K562 (cell line): ENCODE measurements around the gene SCAPER. TPM values are rescaled to one million over a fixed set of nuclear protein-coding genes. Genes with fewer than 3 reads are reported as not detected.

Experiments
- CCNT2 ChIP-seq: IDR thresholded peaks from 2 replicates; pipeline ENCODE4 v1.6.1; 2011; ENCODE audit warnings: borderline replicate concordance, low read depth, mild to moderate bottlenecking, moderate library complexity, mixed read lengths, low read length; ENCODE audit not compliant: insufficient read length; ENCODE audit errors: extremely low read depth
- CREM ChIP-seq: IDR thresholded peaks from 2 replicates; pipeline ENCODE4 v1.6.1; 2014; ENCODE audit warnings: antibody characterized with exemption, low read depth
- CTBP1 ChIP-seq: fragments of 450-650 bp; IDR thresholded peaks from 2 replicates; pipeline ENCODE4 v1.6.1; 2016; ENCODE audit warnings: borderline replicate concordance
- HBP1 ChIP-seq: fragments of 450-650 bp; formaldehyde crosslinking; IDR thresholded peaks from 2 replicates; pipeline ENCODE4 v1.4.0; 2022; ENCODE audit warnings: missing genetic modification characterization
- HLTF ChIP-seq: fragments of 450-650 bp; IDR thresholded peaks from 2 replicates; pipeline ENCODE4 v1.6.1; 2016
- MXD1 ChIP-seq: fragments of 250-450 bp; sonication (Bioruptor Pico); IDR thresholded peaks from 2 replicates; pipeline ENCODE4 v1.8.0; 2021; ENCODE audit warnings: borderline replicate concordance, mild to moderate bottlenecking, moderate library complexity; ENCODE audit not compliant: poor library complexity, severe bottlenecking
- RAD21 ChIP-seq, 2 experiments: fragments of 250-450 bp in 1 of 2; fragments of 450-650 bp in 1 of 2; sonication (Bioruptor Pico) in 1 of 2; formaldehyde crosslinking in 1 of 2; IDR thresholded peaks in 1 of 2; conservative IDR thresholded peaks in 1 of 2; 2 replicates each; pipeline versions ENCODE4 v1.4.0 to v1.8.0; 2020 to 2022; ENCODE audit warnings: mild to moderate bottlenecking in 2 of 2, moderate library complexity in 1 of 2
- RCOR1 ChIP-seq, 2 experiments: IDR thresholded peaks; 2 replicates each; pipeline ENCODE4 v1.6.1; 2012; ENCODE audit warnings: low read depth in 2 of 2, low read length in 2 of 2, borderline replicate concordance in 1 of 2, improper control_type of control experiment in 1 of 2
- polyA plus RNA-seq, 8 experiments: library from polyadenylated mRNA; depleted of rRNA in 4 of 8; stranded (reverse) in 5 of 8; unstranded in 3 of 8; fragments of >200 nt; fragmentation: Nextera tagmentation in 2 of 8; fragmentation: Illumina TruSeq in 1 of 8; extraction: Ambion mirVana in 2 of 8; extraction: Trizol in 1 of 8; gene quantifications; 2 replicates each; pipeline versions ENCODE4 v1.2.1 to v1.2.3, GENCODE V29; 2011 to 2014; ENCODE audit warnings: inconsistent platforms in 1 of 8, missing spikeins in 1 of 8
- total RNA-seq, 7 experiments: library from RNA; depleted of rRNA in 6 of 7; stranded (reverse); fragments of >200 nt in 6 of 7; fragmentation: Illumina TruSeq in 2 of 7; extraction: Trizol in 2 of 7; gene quantifications; 2 replicates each; pipeline versions ENCODE4 v1.2.1 to v1.2.3, GENCODE V29; 2011 to 2021; ENCODE audit warnings: low replicate concordance in 1 of 7
- TF ChIP-seq, protein P1 (sequence below): fragments of 450-650 bp; conservative IDR thresholded peaks from 2 replicates; pipeline ENCODE4 v1.6.1; 2016; ENCODE audit warnings: missing genetic modification characterization, low read depth, mild to moderate bottlenecking, missing compliant biosample characterization, moderate library complexity
- TF ChIP-seq, protein P2 (sequence below): sonication (generic); formaldehyde crosslinking; IDR thresholded peaks from 2 replicates; pipeline ENCODE4 v1.8.1; 2023; ENCODE audit warnings: missing genetic modification reagents, mild to moderate bottlenecking, borderline replicate concordance
- TF ChIP-seq, protein P3 (sequence below): fragments of 450-650 bp; IDR thresholded peaks from 2 replicates; pipeline ENCODE4 v1.6.1; 2016; ENCODE audit warnings: borderline replicate concordance

Gene SCAPER
- total and polyA plus RNA-seq, 9 of the 15 experiments (the other 6 are each of a cell fraction or from before 2014, with no cell fraction given) = 1.3 to 5.7 (median 3.2) TPM

DNA sequence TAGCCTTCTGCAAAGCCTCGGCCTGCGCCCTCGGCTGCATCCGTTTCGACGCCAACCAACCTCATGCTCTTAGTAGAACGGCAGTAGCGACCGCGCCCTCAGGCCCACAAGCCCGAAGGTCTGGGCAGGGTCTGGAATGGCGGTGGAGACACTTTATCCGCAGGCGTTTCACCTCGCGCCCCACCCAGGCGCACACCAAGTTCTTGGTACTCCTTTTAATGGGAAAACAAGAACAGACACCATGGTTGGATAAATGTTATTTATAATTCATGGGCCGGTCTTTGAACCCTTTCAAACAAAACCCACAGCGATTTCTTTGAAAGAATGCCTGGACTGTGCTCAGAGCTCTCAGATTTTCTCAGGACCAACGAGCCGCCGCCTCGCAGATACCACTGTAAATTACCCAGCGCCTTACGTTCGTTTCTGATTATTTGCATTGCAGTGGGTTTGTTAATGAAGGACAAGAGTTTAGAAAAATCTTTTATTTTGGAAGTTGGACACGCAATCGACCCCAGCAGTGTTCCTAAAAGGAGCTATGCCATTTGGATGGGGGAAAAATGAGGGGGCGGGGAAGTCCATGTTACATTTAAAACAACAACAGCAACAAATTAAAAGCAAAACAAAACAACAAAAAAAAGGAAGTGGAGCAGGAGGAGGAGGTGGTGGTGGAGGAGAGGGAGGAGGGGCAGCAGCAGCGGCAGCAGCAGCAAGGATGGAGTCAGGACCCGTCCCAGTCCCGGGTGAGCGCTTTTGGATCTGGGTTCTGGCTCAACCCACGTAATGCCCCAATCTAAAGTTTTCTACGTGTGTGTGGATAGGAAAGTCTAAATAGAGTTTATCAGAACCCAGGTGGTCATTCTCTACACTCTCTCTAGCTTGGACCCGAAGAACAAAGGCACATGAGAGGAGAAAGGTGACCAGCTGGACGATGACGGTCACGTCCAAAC, 569.6 kb downstream of the SCAPER start (continued):
- TF ChIP-seq RAD21 (CRISPR knock-in tag; conservative IDR thresholded peaks at IDR 0.05 in 1 of 2, IDR thresholded peaks at IDR 0.05 in 1 of 2) (no peak), RCOR1 (IDR thresholded peaks at IDR 0.05; ENCODE audit: borderline replicate concordance in 1 of 2, low read depth in 2 of 2, low read length in 2 of 2) (peak in 1 of 2 experiments; percentile 57; a peak in 1 of 4 replicates), CTBP1 (peak; percentile 41; the same call in 1 of the 2 replicates), HBP1 (CRISPR knock-in tag) (no peak), HLTF (peak; percentile 77; the same call in 1 of the 2 replicates), CCNT2 (no peak), CREM (no peak), MXD1 (peak; percentile 38)
- TF ChIP-seq, protein P1, sequence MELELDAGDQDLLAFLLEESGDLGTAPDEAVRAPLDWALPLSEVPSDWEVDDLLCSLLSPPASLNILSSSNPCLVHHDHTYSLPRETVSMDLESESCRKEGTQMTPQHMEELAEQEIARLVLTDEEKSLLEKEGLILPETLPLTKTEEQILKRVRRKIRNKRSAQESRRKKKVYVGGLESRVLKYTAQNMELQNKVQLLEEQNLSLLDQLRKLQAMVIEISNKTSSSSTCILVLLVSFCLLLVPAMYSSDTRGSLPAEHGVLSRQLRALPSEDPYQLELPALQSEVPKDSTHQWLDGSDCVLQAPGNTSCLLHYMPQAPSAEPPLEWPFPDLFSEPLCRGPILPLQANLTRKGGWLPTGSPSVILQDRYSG = no peak
- TF ChIP-seq, protein P2, sequence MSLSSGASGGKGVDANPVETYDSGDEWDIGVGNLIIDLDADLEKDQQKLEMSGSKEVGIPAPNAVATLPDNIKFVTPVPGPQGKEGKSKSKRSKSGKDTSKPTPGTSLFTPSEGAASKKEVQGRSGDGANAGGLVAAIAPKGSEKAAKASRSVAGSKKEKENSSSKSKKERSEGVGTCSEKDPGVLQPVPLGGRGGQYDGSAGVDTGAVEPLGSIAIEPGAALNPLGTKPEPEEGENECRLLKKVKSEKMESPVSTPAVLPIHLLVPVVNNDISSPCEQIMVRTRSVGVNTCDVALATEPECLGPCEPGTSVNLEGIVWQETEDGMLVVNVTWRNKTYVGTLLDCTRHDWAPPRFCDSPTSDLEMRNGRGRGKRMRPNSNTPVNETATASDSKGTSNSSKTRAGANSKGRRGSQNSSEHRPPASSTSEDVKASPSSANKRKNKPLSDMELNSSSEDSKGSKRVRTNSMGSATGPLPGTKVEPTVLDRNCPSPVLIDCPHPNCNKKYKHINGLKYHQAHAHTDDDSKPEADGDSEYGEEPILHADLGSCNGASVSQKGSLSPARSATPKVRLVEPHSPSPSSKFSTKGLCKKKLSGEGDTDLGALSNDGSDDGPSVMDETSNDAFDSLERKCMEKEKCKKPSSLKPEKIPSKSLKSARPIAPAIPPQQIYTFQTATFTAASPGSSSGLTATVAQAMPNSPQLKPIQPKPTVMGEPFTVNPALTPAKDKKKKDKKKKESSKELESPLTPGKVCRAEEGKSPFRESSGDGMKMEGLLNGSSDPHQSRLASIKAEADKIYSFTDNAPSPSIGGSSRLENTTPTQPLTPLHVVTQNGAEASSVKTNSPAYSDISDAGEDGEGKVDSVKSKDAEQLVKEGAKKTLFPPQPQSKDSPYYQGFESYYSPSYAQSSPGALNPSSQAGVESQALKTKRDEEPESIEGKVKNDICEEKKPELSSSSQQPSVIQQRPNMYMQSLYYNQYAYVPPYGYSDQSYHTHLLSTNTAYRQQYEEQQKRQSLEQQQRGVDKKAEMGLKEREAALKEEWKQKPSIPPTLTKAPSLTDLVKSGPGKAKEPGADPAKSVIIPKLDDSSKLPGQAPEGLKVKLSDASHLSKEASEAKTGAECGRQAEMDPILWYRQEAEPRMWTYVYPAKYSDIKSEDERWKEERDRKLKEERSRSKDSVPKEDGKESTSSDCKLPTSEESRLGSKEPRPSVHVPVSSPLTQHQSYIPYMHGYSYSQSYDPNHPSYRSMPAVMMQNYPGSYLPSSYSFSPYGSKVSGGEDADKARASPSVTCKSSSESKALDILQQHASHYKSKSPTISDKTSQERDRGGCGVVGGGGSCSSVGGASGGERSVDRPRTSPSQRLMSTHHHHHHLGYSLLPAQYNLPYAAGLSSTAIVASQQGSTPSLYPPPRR (CRISPR knock-in tag) = 0 out of 2 replicates have a peak, but pooled peaks have one; percentile 26
- TF ChIP-seq, protein P3, sequence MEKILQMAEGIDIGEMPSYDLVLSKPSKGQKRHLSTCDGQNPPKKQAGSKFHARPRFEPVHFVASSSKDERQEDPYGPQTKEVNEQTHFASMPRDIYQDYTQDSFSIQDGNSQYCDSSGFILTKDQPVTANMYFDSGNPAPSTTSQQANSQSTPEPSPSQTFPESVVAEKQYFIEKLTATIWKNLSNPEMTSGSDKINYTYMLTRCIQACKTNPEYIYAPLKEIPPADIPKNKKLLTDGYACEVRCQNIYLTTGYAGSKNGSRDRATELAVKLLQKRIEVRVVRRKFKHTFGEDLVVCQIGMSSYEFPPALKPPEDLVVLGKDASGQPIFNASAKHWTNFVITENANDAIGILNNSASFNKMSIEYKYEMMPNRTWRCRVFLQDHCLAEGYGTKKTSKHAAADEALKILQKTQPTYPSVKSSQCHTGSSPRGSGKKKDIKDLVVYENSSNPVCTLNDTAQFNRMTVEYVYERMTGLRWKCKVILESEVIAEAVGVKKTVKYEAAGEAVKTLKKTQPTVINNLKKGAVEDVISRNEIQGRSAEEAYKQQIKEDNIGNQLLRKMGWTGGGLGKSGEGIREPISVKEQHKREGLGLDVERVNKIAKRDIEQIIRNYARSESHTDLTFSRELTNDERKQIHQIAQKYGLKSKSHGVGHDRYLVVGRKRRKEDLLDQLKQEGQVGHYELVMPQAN = peak; percentile 35; the same call in 1 of the 2 replicates
